ENCODE data around the gene JAML. TPM values are rescaled to one million over a fixed set of nuclear protein-coding genes. Genes with fewer than 3 reads are reported as not detected.

JAML gene
- total RNA-seq, 1 experiment from 2014 or later = 0.30 TPM

GRCh38 chr11:118245936-118246562, 21.2 kb upstream of the JAML start:
- no peak for ATAC-seq
- BruUV-seq (replicated peaks) = no TSS peak
- peaks cover 4% of the 10 kb centered on the region; the same call in 1 of the 2 replicates for H3K79me2 ChIP-seq (ENCODE audit: insufficient read depth, low read length)
- ChIA-PET POLR2A (no interaction called here), CTCF (no interaction called here), RAD21 (ENCODE audit: low non-redundant PET in 1 of 2, low total read pairs in 2 of 2, uncharacterized antibody in 2 of 2, unreplicated experiment in 2 of 2) (interaction anchor here (0.6 to 0.7 kb wide), 2 partner anchors 45 to 47 kb away, joined by 3 read pairs; no protein-coding TSS in a partner anchor)
- H3K9ac ChIP-seq (ENCODE audit: low read length) = no peak overlapping the region
- no peak overlapping the region for H3K4me3 ChIP-seq (replicated peaks in 1 of 2; ENCODE audit: low read depth in 1 of 2, low read length in 2 of 2)
- intact Hi-C loops (cut with micrococcal nuclease) = no loop called here
- no peaks in the 10 kb centered on the region for H4K20me1 ChIP-seq (ENCODE audit: insufficient read depth)
- H2AFZ ChIP-seq (ENCODE audit: low read depth, low read length, poor library complexity, severe bottlenecking) = no peak overlapping the region
- no peaks in the 10 kb centered on the region for H3K9me2 ChIP-seq (ENCODE audit: insufficient read depth)
- DNase-seq (ENCODE audit: low read depth, low spot score) = no peak
- H3K36me3 ChIP-seq (ENCODE audit: control insufficient read depth in 1 of 2, insufficient read depth in 2 of 2, low read length in 2 of 2) = no peaks in the 10 kb centered on the region
- H3K27ac ChIP-seq (ENCODE audit: low read depth, low read length) = no peak overlapping the region
- H3K27me3 ChIP-seq (ENCODE audit: insufficient read depth, low read length) = no peaks in the 10 kb centered on the region
- H3K9me3 ChIP-seq (ENCODE audit: control insufficient read depth in 1 of 2, insufficient read depth in 1 of 2, low read depth in 1 of 2, low read length in 2 of 2) = no peaks in the 10 kb centered on the region
- no peak overlapping the region for H3K4me2 ChIP-seq (ENCODE audit: low read length)
- H3K4me1 ChIP-seq (ENCODE audit: control insufficient read depth in 1 of 2, insufficient read depth in 2 of 2, low read length in 2 of 2) = peaks cover 19 to 27% of the 10 kb centered on the region in 2 experiments
- no peak for TF ChIP-seq ELF1 (IDR thresholded peaks at IDR 0.05; ENCODE audit: borderline replicate concordance, low read depth)

GRCh38 chr11:118243993-118244762, 19.4 kb upstream of the JAML start:
- Histone ChIP-seq H3K4me3 (replicated peaks in 1 of 2; ENCODE audit: low read depth in 1 of 2, low read length in 2 of 2) (no peak overlapping the region), H2AFZ (ENCODE audit: low read depth, low read length, poor library complexity, severe bottlenecking) (no peak overlapping the region), H3K4me1 (ENCODE audit: control insufficient read depth in 1 of 2, insufficient read depth in 2 of 2, low read length in 2 of 2) (peaks cover 28 to 34% of the 10 kb centered on the region in 2 experiments), H3K9me2 (ENCODE audit: insufficient read depth) (no peaks in the 10 kb centered on the region), H3K9ac (ENCODE audit: low read length) (no peak overlapping the region), H3K4me2 (ENCODE audit: low read length) (no peak overlapping the region), H3K79me2 (ENCODE audit: insufficient read depth, low read length) (no peaks in the 10 kb centered on the region; the same call in 1 of the 2 replicates), H3K27me3 (ENCODE audit: insufficient read depth, low read length) (no peaks in the 10 kb centered on the region), H3K27ac (ENCODE audit: low read depth, low read length) (no peak overlapping the region), H3K36me3 (ENCODE audit: control insufficient read depth in 1 of 2, insufficient read depth in 2 of 2, low read length in 2 of 2) (no peaks in the 10 kb centered on the region), H3K9me3 (ENCODE audit: control insufficient read depth in 1 of 2, insufficient read depth in 1 of 2, low read depth in 1 of 2, low read length in 2 of 2) (no peaks in the 10 kb centered on the region), H4K20me1 (ENCODE audit: insufficient read depth) (no peaks in the 10 kb centered on the region)
- intact Hi-C loops (cut with micrococcal nuclease) = no loop called here
- ChIA-PET CTCF (no interaction called here), RAD21 (ENCODE audit: low non-redundant PET in 1 of 2, low total read pairs in 2 of 2, uncharacterized antibody in 2 of 2, unreplicated experiment in 2 of 2) (no interaction called here), POLR2A (no interaction called here)
- TF ChIP-seq JUND (IDR thresholded peaks at IDR 0.05) (no peak), CEBPB (IDR thresholded peaks at IDR 0.05; ENCODE audit: low read depth) (no peak), TCF7L2 (IDR thresholded peaks at IDR 0.05; ENCODE audit: borderline replicate concordance, extremely low read depth, insufficient read depth, insufficient read length) (no peak), EZH2phosphoT487 (IDR thresholded peaks at IDR 0.05; ENCODE audit: borderline replicate concordance) (no peak), CTCF (IDR thresholded peaks at IDR 0.05 in 2 of 3, conservative IDR thresholded peaks at IDR 0.05 in 1 of 3; ENCODE audit: borderline replicate concordance in 1 of 3, insufficient read depth in 1 of 3, low read depth in 2 of 3, low read length in 2 of 3) (no peak), CBX3 (IDR thresholded peaks at IDR 0.05; ENCODE audit: low read depth) (no peak), MAX (IDR thresholded peaks at IDR 0.05) (no peak), SP1 (IDR thresholded peaks at IDR 0.05; ENCODE audit: low read depth) (no peak), ZBTB33 (IDR thresholded peaks at IDR 0.05; ENCODE audit: extremely low read depth, insufficient replicate concordance, low read length) (no peak), ATF3 (IDR thresholded peaks at IDR 0.05) (no peak), FOSL1 (IDR thresholded peaks at IDR 0.05; ENCODE audit: low read depth) (no peak), POLR2A (IDR thresholded peaks at IDR 0.05; ENCODE audit: borderline replicate concordance, extremely low read depth, insufficient read depth, insufficient read length) (no peak)
- ATAC-seq (no peak), DNase-seq (ENCODE audit: low read depth, low spot score) (no peak)
- BruUV-seq (replicated peaks) = no TSS peak
